Smooth muscle cell of bladder (primary cell): ENCODE measurements around the gene FAM131C. TPM values are rescaled to one million over a fixed set of nuclear protein-coding genes. Genes with fewer than 3 reads are reported as not detected.

Experiments
- total RNA-seq: library from RNA; depleted of rRNA; stranded (reverse); fragments of >200 nt; gene quantifications from 2 replicates; pipeline ENCODE4 v1.2.3, GENCODE V29; 2014

FAM131C gene
- under 0.01 and 0.09 TPM in 2 replicates for total RNA-seq

GRCh38 chr1:16073490-16074119, at the start of gene FAM131C:
Gene FAM131C, minus strand, starts transcription at chr1:16073651. Its CDS starts 209 bp downstream, at chr1:16073442.

GRCh38 chr1:16043521-16043920, 29.9 kb downstream of the FAM131C start, which contains the start of gene CLCNKB:
Gene CLCNKB, plus strand, starts transcription at chr1:16043782. Its CDS starts 711 bp downstream, at chr1:16044493.

GRCh38 chr1:16021681-16022080, 51.8 kb downstream of the FAM131C start, which contains the start of gene CLCNKA:
Gene CLCNKA, plus strand, starts transcription at chr1:16022036. Its CDS starts 584 bp downstream, at chr1:16022620.

GRCh38 chr1:16017461-16018303, 55.8 kb downstream of the FAM131C start, which contains the start of gene HSPB7:
Gene HSPB7, minus strand, starts transcription at chr1:16018043. Its CDS starts 80 bp downstream, at chr1:16017963.

Other genes starting within 250 kb of the FAM131C start
- gene SPEN, start 225.9 kb downstream of the FAM131C start, total RNA-seq: 10.4 and 14.3 TPM in 2 replicates
- gene ZBTB17, start 97.5 kb downstream of the FAM131C start, total RNA-seq: 37.0 and 40.1 TPM in 2 replicates
- gene SRARP, start 69.4 kb downstream of the FAM131C start, total RNA-seq: under 0.01 TPM in 1 of 2 replicates, not detected in the other
- 3.8 and 14.5 TPM in 2 replicates for gene HSPB7, start 55.6 kb downstream of the FAM131C start, total RNA-seq
- 0.09 TPM in 1 of 2 replicates, not detected in the other for gene CLCNKA, start 51.6 kb downstream of the FAM131C start, total RNA-seq
- 0.09 and 0.14 TPM in 2 replicates for gene CLCNKB, start 29.9 kb downstream of the FAM131C start, total RNA-seq
- 7.0 and 11.7 TPM in 2 replicates for gene EPHA2, start 82.4 kb upstream of the FAM131C start, total RNA-seq
- gene ARHGEF19, start 139.0 kb upstream of the FAM131C start, total RNA-seq: 3.7 and 5.5 TPM in 2 replicates
- 11.5 and 14.0 TPM in 2 replicates for gene CPLANE2, start 163.5 kb upstream of the FAM131C start, total RNA-seq